Measurements from ENCODE around the gene THSD7A.
"Not testable (repeated sequence)": the region's sequence is repeated elsewhere in the genome, so short reads cannot be mapped to it uniquely, and the experiment has no call there.

Gene THSD7A

GRCh38 chr7:11587048-11587447 is 244.9 kb downstream of the THSD7A start:
- DNase-seq (ENCODE audit: low read depth): no peak

DNA sequence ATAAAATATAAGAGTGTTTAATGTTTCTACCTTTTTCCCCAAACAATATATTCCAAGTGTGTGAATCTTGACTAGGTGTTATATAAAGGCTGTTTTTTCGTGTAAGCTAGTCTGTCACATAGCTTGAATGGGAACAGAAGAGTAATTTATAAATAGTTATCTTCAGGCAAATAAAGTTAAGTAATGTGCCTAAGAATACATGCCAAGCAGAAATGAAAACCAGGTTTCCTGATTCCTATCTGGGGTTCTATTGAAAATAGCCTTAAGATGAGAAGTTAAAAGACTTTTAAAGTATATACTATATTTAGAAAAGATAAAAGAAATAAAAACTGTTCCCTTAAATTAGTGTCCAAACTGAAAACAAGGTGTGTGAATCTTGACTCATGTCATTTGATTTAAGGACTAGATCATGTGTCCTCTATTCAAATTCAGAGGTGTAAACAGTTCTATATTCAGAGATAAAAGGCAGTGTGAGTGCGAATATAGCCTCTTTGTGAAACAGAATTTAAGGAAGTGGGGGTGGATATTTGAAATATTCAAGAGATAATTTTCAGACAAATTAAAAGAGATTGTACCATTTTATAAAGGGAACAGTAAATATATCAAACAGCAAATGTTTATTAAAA is 247.5 kb downstream of the THSD7A start:
- DNase-seq (ENCODE audit: low read depth): no peak

DNA sequence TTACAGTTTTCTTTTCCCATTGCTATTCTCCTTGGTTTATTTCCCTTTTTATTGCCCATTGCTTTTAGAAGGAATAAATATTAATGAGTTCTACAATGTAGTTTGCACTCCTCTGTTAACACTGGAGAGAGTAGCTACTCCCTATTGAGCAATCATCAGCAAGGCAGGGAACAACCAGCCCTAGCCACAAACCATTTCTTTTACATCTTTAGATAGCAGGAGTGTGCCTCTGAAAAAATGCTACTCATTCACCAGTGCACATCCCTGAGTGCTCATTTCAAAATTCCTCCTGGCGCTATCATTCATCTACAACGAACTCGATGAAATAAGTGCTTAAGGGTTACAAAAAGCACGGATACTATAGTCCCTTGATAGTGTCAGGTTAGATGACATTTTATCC is 252.9 kb downstream of the THSD7A start:
- DNase-seq (ENCODE audit: low read depth): no peak

DNA sequence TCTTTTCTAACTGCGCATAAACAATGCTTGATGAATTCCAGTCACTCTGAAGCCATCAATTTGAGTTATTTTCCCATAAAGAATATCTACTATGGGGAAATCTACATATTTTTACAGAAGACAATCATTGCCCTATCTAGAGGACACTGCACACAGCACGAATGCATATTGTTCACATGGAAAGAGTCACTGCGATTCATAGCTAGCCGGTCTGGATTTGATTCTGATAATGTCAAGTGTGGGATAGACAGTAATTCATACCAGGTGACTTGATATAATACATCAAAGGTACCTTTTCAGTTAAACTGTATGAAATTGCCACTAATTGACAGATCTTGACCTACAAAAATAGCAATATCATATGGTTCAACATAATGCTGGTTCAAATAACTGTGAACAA is 255.7 kb downstream of the THSD7A start:
- DNase-seq (ENCODE audit: low read depth): no peak

- DNase-seq (ENCODE audit: low read depth): no peak
These were observed 258.8 kb downstream of the THSD7A start for GRCh38 chr7:11573128-11573750.

DNA sequence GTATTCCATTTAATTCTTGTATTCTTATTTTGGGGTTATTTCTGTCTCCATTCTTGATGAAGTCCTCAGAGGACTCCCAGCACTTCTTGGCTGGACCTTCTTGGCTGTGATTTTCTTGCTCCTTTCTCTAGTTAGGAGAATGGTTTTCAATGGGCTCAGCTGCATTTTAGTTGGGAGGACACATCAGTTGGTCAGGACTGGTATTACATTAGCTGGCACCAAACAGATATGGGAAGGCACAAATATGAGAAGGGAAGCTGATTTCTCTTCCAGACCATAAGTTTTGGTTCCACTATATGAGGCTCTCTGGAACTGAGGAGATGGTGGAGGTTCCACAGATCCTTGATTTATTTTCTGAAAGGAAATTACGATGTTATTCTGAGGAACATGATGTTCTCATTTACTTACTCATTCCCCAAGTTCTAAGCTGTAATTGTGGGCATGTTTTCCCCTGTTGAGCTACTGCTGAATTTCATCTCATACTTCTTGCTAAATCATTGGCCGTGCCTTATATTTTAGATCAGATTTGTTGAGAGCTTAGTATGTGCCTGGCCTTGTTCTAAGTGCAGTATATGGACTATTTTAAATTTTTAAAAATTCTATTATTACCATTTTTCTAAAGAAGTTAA is 261.0 kb downstream of the THSD7A start:
- no peak for DNase-seq (ENCODE audit: low read depth)

- no peak for DNase-seq (ENCODE audit: low read depth)
These were observed 261.8 kb downstream of the THSD7A start for GRCh38 chr7:11570205-11570604.

GRCh38 chr7:11567571-11567970 is 264.4 kb downstream of the THSD7A start:
- no peak for DNase-seq (ENCODE audit: low read depth)

GRCh38 chr7:11557627-11558026 is 274.4 kb downstream of the THSD7A start:
- DNase-seq (ENCODE audit: low read depth): no peak

DNA sequence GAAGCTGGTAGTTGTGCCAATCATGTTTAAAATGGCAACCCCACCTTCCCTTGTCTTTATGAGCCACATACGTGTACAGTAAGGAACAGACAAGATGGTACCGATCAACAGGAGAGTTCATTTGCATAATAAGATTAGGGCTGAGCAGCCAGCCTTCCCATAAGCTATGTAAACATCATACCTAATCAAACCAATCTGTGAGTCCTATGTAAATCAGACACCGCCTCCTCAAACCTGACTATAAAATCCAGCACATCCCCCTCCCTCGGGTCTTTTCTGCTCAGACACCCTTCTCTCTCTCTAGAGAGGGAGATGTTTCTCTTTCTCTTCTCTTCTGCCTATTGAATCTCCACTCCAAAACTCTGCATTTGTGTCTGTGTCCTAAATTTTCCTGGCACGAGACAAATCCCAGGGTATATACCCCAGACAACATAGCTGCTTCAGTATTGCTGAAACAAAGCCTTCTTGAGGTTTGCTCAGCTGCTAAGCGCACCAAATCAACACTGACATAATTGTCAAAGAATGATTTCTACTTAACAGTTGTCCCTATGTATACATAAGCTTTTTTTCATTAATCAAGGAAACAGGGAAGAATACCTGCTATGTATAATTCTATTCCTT is 279.2 kb downstream of the THSD7A start:
- no peak for DNase-seq (ENCODE audit: low read depth)

- no peak for DNase-seq (ENCODE audit: low read depth)
These were observed 280.5 kb downstream of the THSD7A start for GRCh38 chr7:11551470-11551869.

DNA sequence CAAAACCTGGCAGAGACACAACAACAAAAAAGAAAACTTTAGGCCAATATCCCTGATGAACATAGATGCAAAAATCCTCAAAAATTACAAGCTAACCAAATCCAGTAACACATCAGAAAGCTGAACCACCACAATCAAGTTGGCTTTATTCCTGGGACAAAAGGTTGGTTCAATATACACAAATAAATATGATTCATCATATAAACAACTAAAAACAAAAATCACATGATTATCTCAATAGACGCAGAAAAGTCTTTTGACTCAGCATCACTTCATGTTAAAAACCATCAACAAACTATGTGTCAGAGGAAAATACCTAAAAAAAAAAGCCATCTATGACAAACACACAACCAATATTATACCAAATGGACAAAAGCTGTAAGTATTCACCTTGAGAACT is 283.5 kb downstream of the THSD7A start:
- DNase-seq (ENCODE audit: low read depth): no peak

DNA sequence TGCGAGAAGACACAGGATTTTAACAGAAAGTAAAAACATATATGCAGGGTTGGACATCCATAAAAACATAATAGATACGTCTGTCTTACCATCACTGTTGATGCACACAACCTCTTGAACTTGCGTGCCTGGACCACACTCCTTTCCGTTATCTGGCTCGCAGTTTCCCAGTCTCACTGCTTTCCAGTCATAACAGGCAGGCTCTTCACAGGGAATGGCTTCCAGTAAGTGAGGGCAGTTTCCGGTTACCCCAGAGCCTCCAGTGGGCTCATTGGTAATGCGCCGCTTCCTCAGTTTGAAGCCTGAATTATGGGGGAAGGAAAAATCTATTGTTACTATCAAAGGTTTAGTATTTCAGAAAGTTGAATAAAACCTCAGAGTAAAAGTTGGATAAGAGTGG is 290.7 kb downstream of the THSD7A start:
- no peak for DNase-seq (ENCODE audit: low read depth)

DNA sequence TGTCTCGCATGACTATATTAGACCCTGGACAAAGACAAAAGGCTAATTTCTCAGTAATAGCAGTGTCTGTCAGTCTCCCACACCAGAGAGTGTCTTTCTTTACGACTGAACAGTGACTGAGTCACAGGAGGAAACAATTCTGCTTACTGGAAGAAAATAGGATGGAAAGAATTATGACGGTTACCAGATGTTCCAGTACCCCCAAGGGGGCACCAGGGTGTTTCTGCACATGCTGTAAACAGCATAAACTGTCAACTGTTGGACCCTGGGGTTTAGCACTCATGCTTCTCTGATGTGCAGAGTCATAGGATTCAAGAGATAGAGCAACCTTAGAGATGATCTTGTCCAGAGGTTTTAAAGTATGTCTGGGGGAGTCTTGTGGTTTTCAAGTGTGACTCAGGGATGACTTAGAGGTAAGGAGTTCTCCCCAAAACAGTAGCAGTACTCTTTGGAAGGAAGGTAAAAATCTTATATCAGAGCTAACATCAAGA is 291.7 kb downstream of the THSD7A start:
- DNase-seq (ENCODE audit: low read depth): no peak

DNA sequence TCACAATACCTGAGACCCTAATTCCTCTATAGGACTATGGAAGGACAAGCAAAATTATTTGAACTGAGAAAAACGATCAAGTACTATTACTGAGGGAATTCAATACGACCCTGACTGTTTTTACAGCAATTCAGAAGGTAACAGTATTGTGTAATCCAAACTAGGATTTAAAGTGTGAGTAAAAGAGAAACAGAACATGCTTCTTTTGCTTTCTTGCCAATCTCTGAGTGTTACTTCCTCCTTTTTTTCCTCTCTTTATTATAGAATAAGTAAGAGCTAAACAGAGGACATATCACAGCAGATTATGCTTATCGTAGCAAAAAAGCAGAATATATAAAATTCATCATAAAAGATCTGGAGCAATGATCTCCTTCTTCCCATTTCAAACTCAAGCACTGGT is 292.1 kb downstream of the THSD7A start:
- DNase-seq (ENCODE audit: low read depth): no peak

GRCh38 chr7:11538751-11539299 is 293.2 kb downstream of the THSD7A start:
- DNase-seq (ENCODE audit: low read depth): no peak

DNA sequence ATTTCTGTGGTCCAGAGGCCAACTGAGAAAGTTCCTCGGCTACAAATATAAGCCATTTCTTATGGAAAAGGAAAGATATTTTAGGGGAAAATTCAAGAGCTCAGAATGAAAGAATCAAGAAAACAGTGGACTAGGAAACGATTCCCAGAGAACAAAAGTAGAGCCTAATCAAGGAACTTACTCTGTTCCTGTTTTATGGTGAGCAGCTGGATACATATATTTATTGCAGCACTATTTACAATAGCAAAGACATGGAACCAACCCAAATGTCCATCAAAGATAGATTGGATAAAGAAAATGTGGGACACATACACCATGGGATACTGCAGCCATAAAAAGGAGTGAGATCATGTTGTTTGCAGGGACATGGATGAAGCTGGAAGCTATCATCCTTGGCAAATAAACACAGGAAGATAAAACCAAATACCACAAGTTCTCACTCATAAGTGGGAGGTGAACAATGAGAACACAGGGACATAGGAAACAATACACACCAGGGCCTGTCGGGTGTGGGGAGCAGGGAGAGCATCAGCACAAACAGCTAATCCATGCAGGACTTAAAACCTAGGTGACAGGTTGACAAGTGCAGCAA is 298.7 kb downstream of the THSD7A start:
- DNase-seq (ENCODE audit: low read depth): no peak

- DNase-seq (ENCODE audit: low read depth): no peak
These were observed 302.6 kb downstream of the THSD7A start for GRCh38 chr7:11529382-11529781.

- no peak for DNase-seq (ENCODE audit: low read depth)
These were observed 304.3 kb downstream of the THSD7A start for GRCh38 chr7:11527707-11528106.

DNA sequence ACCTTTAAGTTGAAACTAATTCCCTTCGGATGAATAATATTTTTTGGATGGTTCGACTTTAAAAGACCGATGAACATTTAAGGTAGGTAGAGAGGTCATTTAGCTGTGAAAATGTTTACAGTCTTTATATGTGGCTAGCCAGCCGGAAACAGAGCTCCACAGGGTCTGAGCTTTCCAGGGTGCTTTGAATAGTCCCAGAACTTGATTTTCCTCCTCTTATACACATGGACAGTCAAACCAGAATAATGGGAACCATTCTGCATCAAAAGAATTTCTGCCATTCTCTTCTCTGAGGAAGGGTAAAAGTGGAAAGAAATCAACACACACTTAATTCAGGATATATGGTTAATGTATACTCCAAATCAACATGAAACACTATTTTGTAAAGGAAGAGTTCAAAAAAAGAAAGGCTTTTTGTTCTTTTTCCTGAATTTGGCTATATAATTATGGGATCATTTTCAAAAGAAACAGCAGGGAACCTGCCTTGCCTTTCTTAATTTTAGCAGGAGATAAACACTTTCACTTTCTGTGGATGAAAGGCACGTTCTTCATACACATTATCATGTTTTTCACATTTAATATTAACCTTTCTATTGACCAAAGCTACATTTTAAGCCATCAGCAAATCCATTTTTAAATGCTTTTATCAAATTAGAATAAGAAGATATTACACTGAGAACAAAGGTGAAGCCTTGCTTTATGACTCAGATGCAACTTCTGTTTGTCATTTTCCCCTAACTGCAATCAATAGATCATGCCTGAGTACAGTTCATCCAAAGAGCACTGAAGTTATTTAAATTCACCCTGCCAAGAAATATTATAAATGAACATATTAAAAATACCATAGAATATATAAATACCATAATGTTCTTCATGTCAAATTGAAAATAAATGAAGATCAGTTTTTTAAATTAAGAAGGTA is 307.3 kb downstream of the THSD7A start:
- DNase-seq (ENCODE audit: low read depth): no peak

DNA sequence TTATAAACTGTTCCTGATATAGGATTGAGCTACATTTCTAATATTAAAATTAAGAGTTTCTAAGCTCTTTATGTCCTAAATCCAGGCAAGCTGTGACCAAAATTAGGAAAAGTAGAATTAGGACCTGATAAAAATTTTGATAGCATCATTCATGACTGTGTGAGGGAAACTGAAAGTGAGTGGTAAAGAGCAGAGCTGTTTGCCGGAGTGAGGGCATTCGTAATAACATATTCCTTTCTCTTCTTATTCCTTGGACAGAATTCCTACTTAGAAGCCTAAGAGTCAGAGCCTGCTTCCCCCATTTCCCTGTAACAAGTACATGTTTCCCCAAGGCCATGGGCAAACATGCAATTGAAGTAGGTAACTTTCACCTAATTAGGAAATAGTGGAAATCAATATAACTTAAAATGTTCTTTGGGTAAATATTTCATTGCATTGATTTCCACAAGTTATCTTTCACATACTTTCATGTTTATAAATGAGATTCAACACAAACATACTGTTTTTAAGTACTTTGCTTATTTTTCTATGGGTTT is 310.0 kb downstream of the THSD7A start:
- DNase-seq (ENCODE audit: low read depth): not testable (repeated sequence)
